ENCODE results near the gene OLFML2A. TPM values are rescaled to one million over a fixed set of nuclear protein-coding genes. Genes with fewer than 3 reads are reported as not detected.

OLFML2A gene
- total and polyA plus RNA-seq, 12 donors: 1.7 to 21.4 (median 7.3) TPM

- peaks cover 15 to 39% of the 10 kb centered on the region in 2 donors for H3K4me1 ChIP-seq (replicated peaks in 1 of 2)
- intact Hi-C loops (cut with DNase I): loop anchor here in 1 of 2 donors (10.0 kb wide), 1 partner anchor 519 kb away; no protein-coding TSS in a partner anchor
Measured at GRCh38 chr9:124855944-124856765, 79.2 kb downstream of the OLFML2A start.

GRCh38 chr9:124857533-124858162 is 80.7 kb downstream of the OLFML2A start:
- DNase-seq: no peak
- intact Hi-C loops (cut with DNase I): loop anchor here in 1 of 2 donors (10.0 kb wide), 1 partner anchor 517 kb away; no protein-coding TSS in a partner anchor
- WGBS, 4 donors: 83 to 100% (median 86%) methylated on average over 3 to 24 of the region's 24 CpGs
- no peak overlapping the region for H3K4me3 ChIP-seq
- peaks cover 0 to 38% of the 10 kb centered on the region in 2 donors for H3K36me3 ChIP-seq (replicated peaks in 1 of 2)
- H3K4me1 ChIP-seq (replicated peaks in 1 of 2): peaks cover 15 to 38% of the 10 kb centered on the region in 2 donors
- no peaks in the 10 kb centered on the region for H3K27me3 ChIP-seq
- H3K27ac ChIP-seq: no peak overlapping the region
- TF ChIP-seq, protein P1, sequence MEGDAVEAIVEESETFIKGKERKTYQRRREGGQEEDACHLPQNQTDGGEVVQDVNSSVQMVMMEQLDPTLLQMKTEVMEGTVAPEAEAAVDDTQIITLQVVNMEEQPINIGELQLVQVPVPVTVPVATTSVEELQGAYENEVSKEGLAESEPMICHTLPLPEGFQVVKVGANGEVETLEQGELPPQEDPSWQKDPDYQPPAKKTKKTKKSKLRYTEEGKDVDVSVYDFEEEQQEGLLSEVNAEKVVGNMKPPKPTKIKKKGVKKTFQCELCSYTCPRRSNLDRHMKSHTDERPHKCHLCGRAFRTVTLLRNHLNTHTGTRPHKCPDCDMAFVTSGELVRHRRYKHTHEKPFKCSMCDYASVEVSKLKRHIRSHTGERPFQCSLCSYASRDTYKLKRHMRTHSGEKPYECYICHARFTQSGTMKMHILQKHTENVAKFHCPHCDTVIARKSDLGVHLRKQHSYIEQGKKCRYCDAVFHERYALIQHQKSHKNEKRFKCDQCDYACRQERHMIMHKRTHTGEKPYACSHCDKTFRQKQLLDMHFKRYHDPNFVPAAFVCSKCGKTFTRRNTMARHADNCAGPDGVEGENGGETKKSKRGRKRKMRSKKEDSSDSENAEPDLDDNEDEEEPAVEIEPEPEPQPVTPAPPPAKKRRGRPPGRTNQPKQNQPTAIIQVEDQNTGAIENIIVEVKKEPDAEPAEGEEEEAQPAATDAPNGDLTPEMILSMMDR (IDR thresholded peaks at IDR 0.05): no peak
- TF ChIP-seq POLR2A (IDR thresholded peaks at IDR 0.05): no peak
- H3K9me3 ChIP-seq (replicated peaks in 1 of 3): no peaks in the 10 kb centered on the region

More at GRCh38 chr9:124855944-124856765, 79.2 kb downstream of the OLFML2A start:
- no peaks in the 10 kb centered on the region for H3K27me3 ChIP-seq
- H3K9me3 ChIP-seq (replicated peaks in 1 of 3): no peaks in the 10 kb centered on the region
- peak in 3 of 7 donors; percentile 37 to 53 (median 41) for DNase-seq
- WGBS, 4 donors: 55 to 76% (median 61%) methylated on average over 5 to 16 of the region's 16 CpGs
- peaks cover 0 to 38% of the 10 kb centered on the region in 2 donors for H3K36me3 ChIP-seq (replicated peaks in 1 of 2)
- TF ChIP-seq POLR2A (IDR thresholded peaks at IDR 0.05): no peak
- TF ChIP-seq, protein P1 (IDR thresholded peaks at IDR 0.05): peak in 2 of 6 experiments; percentile 6 to 20
- no peak overlapping the region for H3K27ac ChIP-seq
- H3K4me3 ChIP-seq: no peak overlapping the region

GRCh38 chr9:124858330-124859046 is 81.6 kb downstream of the OLFML2A start:
- no peak for DNase-seq
- Histone ChIP-seq H3K36me3 (replicated peaks in 1 of 2) (peaks cover 0 to 38% of the 10 kb centered on the region in 2 donors), H3K27me3 (no peaks in the 10 kb centered on the region), H3K4me3 (no peak overlapping the region), H3K9me3 (replicated peaks in 1 of 3) (no peaks in the 10 kb centered on the region), H3K4me1 (replicated peaks in 1 of 2) (peaks cover 15 to 36% of the 10 kb centered on the region in 2 donors), H3K27ac (no peak overlapping the region)
- WGBS, 4 donors: 41 to 90% (median 61%) methylated on average over 2 to 9 of the region's 9 CpGs
- intact Hi-C loops (cut with DNase I): loop anchor here in 1 of 2 donors (10.0 kb wide), 1 partner anchor 516 kb away; no protein-coding TSS in a partner anchor
- TF ChIP-seq POLR2A (IDR thresholded peaks at IDR 0.05): no peak
- TF ChIP-seq, protein P1 (IDR thresholded peaks at IDR 0.05): no peak
